BE2C (cell line): ENCODE measurements around the gene SRC.

Source experiments
- DNase-seq: peaks from one replicate; pipeline ENCODE4 v3.0.0-alpha.2; 2020
- H3K27me3 ChIP-seq: fragments of 250-450 bp; sonication (Bioruptor Pico); 2 replicates; pipeline ENCODE4 v1.5.1; 2020; ENCODE audit warnings: mild to moderate bottlenecking
- H3K36me3 ChIP-seq: fragments of 250-450 bp; sonication (Bioruptor Pico); 2 replicates; pipeline ENCODE4 v1.5.1; 2020; ENCODE audit warnings: mild to moderate bottlenecking
- H3K4me1 ChIP-seq: fragments of 250-450 bp; sonication (Bioruptor Pico); 2 replicates; pipeline ENCODE4 v1.5.1; 2020
- H3K4me3 ChIP-seq: 2 replicates; pipeline ENCODE4 v1.5.1; 2011; ENCODE audit warnings: low read depth, low read length
- H3K9me3 ChIP-seq: fragments of 250-450 bp; sonication (Bioruptor Pico); 2 replicates; pipeline ENCODE4 v1.5.1; 2020
- CTCF ChIP-seq: IDR thresholded peaks from 2 replicates; pipeline ENCODE4 v1.5.1; 2012; ENCODE audit warnings: mild to moderate bottlenecking, low read depth, low read length

The SRC gene

DNA sequence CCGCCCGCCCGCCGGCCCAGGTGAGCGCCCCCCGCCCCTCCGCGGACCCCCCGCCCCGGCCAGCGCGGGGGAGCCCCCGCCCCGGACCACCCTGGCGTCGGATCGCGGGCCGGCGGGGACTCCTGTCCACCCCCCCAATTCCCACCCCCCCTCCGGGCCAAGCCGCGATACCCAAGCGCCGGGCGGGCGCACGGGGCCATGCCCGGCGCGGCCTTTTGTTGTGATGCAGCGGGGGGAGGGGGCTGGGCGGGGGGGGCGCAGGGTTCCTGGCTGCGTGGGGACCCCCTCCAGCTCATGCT is 245 bp downstream of the SRC start:
- no peaks in the 10 kb centered on the region for H3K27me3 ChIP-seq
- no peaks in the 10 kb centered on the region for H3K36me3 ChIP-seq
- TF ChIP-seq CTCF, result no peak
- DNase-seq, result no peak
- H3K4me3 ChIP-seq, result peak overlapping the region; percentile 71
- H3K4me1 ChIP-seq, result no peaks in the 10 kb centered on the region
- H3K9me3 ChIP-seq, result no peaks in the 10 kb centered on the region

DNA sequence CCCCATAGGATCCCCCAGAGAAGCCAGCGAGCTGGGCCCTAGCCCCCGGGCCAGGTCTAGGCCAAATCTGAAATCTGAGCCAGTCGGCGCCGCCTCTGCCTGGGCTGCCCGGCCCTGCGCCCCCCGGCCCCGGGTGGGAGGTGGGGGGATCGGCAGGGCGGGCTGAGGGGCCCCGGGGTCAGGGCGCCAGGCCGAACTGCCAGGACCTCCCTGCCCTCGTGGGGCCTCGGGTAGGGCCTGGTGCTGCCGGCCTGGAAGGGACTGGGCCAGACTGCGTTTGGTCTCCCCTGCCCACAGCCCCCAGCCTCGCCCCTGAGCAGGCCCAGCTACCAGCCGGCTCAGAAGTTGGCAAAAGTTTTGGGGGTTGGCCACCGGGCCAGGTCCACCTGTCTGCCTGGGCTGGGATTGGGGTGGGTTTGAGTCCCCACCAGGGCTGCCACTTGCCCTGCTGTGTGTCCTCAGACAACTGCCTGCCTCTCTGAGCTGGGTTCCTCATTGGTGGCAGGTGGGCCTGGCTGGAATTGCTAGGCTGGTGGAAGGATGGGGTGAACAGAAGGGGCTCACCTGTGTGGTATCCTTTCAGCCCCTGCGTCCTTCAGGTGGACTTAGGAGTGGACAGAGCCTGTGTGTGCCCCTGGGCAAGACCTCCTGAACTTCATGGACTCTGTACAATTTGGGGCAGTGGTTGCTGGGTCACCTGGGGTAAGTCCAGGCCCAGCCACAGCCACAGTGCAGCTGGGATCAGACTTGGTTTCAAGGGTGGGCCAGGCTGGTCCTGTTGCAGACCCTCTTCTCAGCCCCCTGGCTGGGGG is 801 bp downstream of the SRC start:
- no peak for TF ChIP-seq CTCF
- Histone ChIP-seq H3K9me3 (no peaks in the 10 kb centered on the region), H3K4me1 (no peaks in the 10 kb centered on the region)

DNA sequence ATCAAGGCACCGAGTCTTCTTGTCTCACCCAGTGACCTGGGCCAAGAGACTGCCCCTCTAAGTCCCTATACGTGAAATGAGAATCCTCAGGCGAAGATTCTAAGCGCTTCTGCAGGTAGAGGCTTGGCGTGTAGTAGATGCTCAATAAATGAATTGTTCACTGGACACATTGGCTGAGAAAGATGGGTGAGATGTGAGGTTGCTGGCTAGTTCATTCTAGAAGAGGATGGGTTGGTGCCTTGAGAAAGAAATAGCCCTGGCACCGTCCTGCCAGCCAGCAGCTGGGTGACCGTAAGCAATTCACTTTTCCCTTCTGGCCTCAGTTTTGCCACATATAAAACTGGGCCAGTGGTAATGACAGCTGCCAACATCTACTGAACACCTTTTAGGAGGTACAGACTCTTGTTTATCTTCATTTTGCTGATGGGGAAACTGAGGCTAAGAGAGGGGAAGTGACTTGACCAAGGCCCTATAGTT is 1.4 kb downstream of the SRC start:
- Histone ChIP-seq H3K4me1 (no peaks in the 10 kb centered on the region), H3K4me3 (no peak overlapping the region), H3K36me3 (no peaks in the 10 kb centered on the region), H3K27me3 (no peaks in the 10 kb centered on the region), H3K9me3 (no peaks in the 10 kb centered on the region)
- TF ChIP-seq CTCF, result no peak
- DNase-seq, result no peak

More for the DNA sequence above, 801 bp downstream of the SRC start:
- peak; percentile 18 for DNase-seq
- Histone ChIP-seq H3K27me3 (no peaks in the 10 kb centered on the region), H3K4me3 (peak overlapping the region; percentile 71), H3K36me3 (no peaks in the 10 kb centered on the region)

DNA sequence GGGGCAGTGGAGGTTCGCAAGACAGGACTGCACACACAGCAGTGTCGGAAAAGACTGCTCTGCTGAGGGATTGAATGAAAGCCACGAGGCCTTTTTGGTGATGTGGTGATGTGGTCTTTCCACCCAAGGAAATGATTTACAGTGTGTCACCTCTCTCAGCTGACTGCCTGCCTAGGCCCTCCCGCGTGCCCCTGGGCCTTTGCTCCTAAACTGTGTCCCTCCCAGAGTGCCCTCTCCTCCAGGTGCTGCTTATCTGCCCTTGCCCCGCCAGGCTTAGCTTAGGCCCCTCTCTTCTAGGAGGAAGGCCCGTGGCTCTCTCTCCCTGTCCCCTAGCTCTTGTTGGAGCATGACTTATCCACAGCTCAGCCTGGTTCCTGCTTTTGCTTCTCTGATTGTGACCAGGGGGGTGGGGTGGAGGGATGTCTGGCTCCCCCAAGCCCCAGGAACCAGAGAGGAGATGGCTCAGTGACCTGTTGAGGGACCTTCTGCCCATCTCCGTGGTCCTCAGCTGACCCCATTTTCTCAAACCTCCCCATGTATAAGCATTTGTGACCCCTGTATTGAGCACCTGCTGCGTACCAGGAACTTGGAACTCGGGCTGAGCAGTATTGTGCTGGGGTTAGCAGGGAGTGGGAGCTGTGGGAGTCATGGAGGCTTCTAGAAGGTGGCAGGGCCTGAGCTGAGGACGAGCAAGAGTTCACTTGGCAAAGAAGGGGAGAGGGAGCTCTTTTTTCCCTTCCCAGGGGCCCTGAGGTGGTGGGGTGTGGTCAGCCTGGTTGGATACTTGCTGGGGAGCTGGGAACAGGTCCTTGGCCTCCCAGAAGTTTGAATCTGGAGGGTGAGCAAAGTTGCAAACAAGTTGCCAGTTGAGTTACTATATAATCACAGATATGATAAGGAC is 2.2 kb downstream of the SRC start:
- Histone ChIP-seq H3K4me1 (no peaks in the 10 kb centered on the region), H3K4me3 (no peak overlapping the region), H3K27me3 (no peaks in the 10 kb centered on the region), H3K36me3 (no peaks in the 10 kb centered on the region), H3K9me3 (no peaks in the 10 kb centered on the region)
- no peak for TF ChIP-seq CTCF
- no peak for DNase-seq

GRCh38 chr20:37348792-37349516 is 3.0 kb downstream of the SRC start:
- DNase-seq, result no peak
- no peak for TF ChIP-seq CTCF
- no peaks in the 10 kb centered on the region for H3K36me3 ChIP-seq
- no peak overlapping the region for H3K4me3 ChIP-seq
- no peaks in the 10 kb centered on the region for H3K27me3 ChIP-seq
- no peaks in the 10 kb centered on the region for H3K4me1 ChIP-seq
- H3K9me3 ChIP-seq, result no peaks in the 10 kb centered on the region
